PFSK-1 (cell line): ENCODE measurements around the gene KIAA1210.

ENCODE experiments used
- POLR2AphosphoS5 ChIP-seq: IDR thresholded peaks from 2 replicates; pipeline ENCODE4 v1.6.1; 2012; ENCODE audit warnings: low read depth, mild to moderate bottlenecking, control low read depth, low read length, moderate library complexity
- REST ChIP-seq, 2 experiments: IDR thresholded peaks; 2 replicates each; pipeline versions ENCODE4 v1.6.1 to v1.8.0; 2011 to 2012; ENCODE audit warnings: low read depth in 2 of 2, low read length in 2 of 2, control low read depth in 1 of 2, inconsistent platforms in 1 of 2, mild to moderate bottlenecking in 1 of 2, moderate library complexity in 1 of 2; ENCODE audit not compliant: insufficient read depth in 1 of 2
- SIN3A ChIP-seq: IDR thresholded peaks from 2 replicates; pipeline ENCODE4 v1.6.1; 2012; ENCODE audit warnings: mild to moderate bottlenecking, low read length, moderate library complexity, borderline replicate concordance; ENCODE audit not compliant: insufficient read depth
- TAF1 ChIP-seq: IDR thresholded peaks from 2 replicates; pipeline ENCODE4 v1.6.1; 2012; ENCODE audit warnings: low read length, control low read depth, borderline replicate concordance; ENCODE audit not compliant: insufficient read depth

DNA sequence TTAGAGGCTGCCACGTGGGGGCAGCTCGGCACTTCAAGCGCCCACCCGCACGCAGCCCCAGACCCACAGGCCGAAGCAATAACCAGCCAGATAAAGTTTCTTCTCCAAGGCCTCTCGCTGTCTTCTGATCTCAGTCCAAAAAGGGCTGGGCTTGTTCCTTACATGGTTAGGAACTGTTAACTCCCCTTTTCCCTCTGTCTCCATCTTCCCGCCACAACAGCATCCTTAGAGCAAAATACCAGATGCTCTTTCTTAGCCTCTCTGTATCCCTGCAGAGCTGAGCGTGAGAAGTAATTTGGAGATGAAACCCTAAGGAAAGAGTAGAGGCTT, 23.4 kb upstream of the KIAA1210 start:
- TF ChIP-seq POLR2AphosphoS5, result no peak
- no peak for TF ChIP-seq TAF1
- TF ChIP-seq SIN3A, result no peak
- TF ChIP-seq REST (IDR thresholded peaks at IDR 0.05; ENCODE audit: insufficient read depth in 1 of 2, low read depth in 2 of 2, low read length in 2 of 2), result no peak
